Colon (tissue), 2 donors: ENCODE results near the gene PPRC1.

Experiments used
- FAIRE-seq: peaks from 2 replicates; lab custom pipeline; 2012; peaks lifted over from hg19 to GRCh38; lab: Jason Lieb, UNC
- donor health status: control.
- donor health status: control.

PPRC1 gene

GRCh38 chr10:102132563-102133372 lies at the start of gene PPRC1:
Gene PPRC1 (plus strand): TSS chr10:102133040. CDS start chr10:102133069, 29 bp downstream.
- no peak for FAIRE-seq

- no peak for FAIRE-seq
Observed at GRCh38 chr10:102083541-102083940, 49.3 kb upstream of the PPRC1 start.

GRCh38 chr10:102085336-102085735 lies 47.5 kb upstream of the PPRC1 start:
- FAIRE-seq: no peak

- no peak for FAIRE-seq
Observed at GRCh38 chr10:102086196-102086595, 46.6 kb upstream of the PPRC1 start.

- FAIRE-seq: no peak
Observed at GRCh38 chr10:102090772-102091171, 42.1 kb upstream of the PPRC1 start.

GRCh38 chr10:102096449-102096848 lies 36.4 kb upstream of the PPRC1 start:
- FAIRE-seq: no peak

- no peak for FAIRE-seq
Observed at GRCh38 chr10:102101152-102101551, 31.7 kb upstream of the PPRC1 start.

- FAIRE-seq: no peak
Observed at GRCh38 chr10:102102421-102102820, 30.4 kb upstream of the PPRC1 start.

- no peak for FAIRE-seq
Observed at GRCh38 chr10:102106998-102107397, 25.8 kb upstream of the PPRC1 start.

- FAIRE-seq: no peak
Observed at GRCh38 chr10:102109166-102110116, 23.4 kb upstream of the PPRC1 start.

GRCh38 chr10:102111276-102111675 lies 21.6 kb upstream of the PPRC1 start:
- no peak for FAIRE-seq

- no peak for FAIRE-seq
Observed at GRCh38 chr10:102112210-102112817, 20.5 kb upstream of the PPRC1 start.

GRCh38 chr10:102113261-102113955 lies 19.4 kb upstream of the PPRC1 start:
- FAIRE-seq: no peak

GRCh38 chr10:102113956-102114857 lies 18.6 kb upstream of the PPRC1 start:
- no peak for FAIRE-seq

GRCh38 chr10:102114861-102115618 lies 17.8 kb upstream of the PPRC1 start:
- FAIRE-seq: no peak

GRCh38 chr10:102115775-102116174 lies 17.1 kb upstream of the PPRC1 start:
- FAIRE-seq: no peak

GRCh38 chr10:102116656-102117055 lies 16.2 kb upstream of the PPRC1 start:
- FAIRE-seq: no peak

GRCh38 chr10:102117391-102118159 lies 15.3 kb upstream of the PPRC1 start:
- no peak for FAIRE-seq

- FAIRE-seq: no peak
Observed at GRCh38 chr10:102118867-102119266, 14.0 kb upstream of the PPRC1 start.
